Astrocyte (in vitro differentiated cells and primary cell): ENCODE measurements around the gene CHN2.

Source experiments
- EZH2 ChIP-seq: IDR thresholded peaks from 2 replicates; pipeline ENCODE4 v1.6.1; 2012; ENCODE audit warnings: mild to moderate bottlenecking, low read length, inconsistent platforms; ENCODE audit not compliant: insufficient read depth
- TF ChIP-seq, protein P1 (sequence below): IDR thresholded peaks from 2 replicates; pipeline ENCODE4 v1.5.1; 2011; ENCODE audit warnings: low read depth, mild to moderate bottlenecking, inconsistent platforms, low read length, moderate library complexity; ENCODE audit not compliant: insufficient read depth

DNA sequence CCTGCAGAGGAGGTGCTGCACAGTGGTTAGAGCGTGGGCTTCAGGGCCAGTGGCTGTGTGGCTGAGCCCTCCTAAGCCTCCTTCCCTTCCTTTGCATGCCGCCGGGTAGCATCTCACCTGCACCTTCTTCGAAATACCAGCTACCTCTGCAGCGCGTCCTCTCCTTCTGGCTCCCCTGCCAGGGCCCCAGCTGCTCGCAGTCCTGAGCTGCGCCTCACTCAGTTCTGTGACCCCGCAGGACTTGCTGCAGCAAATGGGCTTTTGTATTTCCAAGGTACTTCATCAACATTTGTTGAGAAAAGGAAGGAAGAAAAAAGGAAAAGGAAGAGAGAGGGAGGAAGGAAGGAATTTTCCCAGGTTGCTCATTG, 222.3 kb downstream of the CHN2 start:
- TF ChIP-seq, protein P1, sequence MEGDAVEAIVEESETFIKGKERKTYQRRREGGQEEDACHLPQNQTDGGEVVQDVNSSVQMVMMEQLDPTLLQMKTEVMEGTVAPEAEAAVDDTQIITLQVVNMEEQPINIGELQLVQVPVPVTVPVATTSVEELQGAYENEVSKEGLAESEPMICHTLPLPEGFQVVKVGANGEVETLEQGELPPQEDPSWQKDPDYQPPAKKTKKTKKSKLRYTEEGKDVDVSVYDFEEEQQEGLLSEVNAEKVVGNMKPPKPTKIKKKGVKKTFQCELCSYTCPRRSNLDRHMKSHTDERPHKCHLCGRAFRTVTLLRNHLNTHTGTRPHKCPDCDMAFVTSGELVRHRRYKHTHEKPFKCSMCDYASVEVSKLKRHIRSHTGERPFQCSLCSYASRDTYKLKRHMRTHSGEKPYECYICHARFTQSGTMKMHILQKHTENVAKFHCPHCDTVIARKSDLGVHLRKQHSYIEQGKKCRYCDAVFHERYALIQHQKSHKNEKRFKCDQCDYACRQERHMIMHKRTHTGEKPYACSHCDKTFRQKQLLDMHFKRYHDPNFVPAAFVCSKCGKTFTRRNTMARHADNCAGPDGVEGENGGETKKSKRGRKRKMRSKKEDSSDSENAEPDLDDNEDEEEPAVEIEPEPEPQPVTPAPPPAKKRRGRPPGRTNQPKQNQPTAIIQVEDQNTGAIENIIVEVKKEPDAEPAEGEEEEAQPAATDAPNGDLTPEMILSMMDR: no peak
- no peak for TF ChIP-seq EZH2
